ENCODE data around the gene METAP2. TPM values are rescaled to one million over a fixed set of nuclear protein-coding genes. Genes with fewer than 3 reads are reported as not detected.
"Not testable (repeated sequence)": the region's sequence is repeated elsewhere in the genome, so short reads cannot be mapped to it uniquely, and the experiment has no call there.

Gene METAP2
- total RNA-seq, 1 donor from 2014 or later: 81.8 TPM

DNA sequence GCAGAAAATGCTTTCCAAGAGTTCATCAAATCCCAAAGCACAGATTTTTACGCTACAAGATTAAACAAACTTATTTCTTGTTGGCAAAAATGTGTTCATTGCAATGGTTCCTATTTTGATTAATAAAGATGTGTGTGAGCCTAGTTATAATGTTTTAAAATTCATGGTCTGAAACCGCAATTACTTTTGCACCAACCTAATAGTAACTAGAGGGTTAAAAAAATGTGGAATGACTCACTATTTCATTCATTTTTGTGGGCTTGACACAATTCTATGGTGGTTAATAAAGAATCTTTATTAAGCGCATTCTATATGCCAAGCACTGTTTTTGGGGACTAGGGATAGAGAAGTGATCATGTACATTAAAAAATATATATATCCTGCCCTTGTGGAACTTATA, 38.6 kb upstream of the METAP2 start:
- TF ChIP-seq, protein P1, sequence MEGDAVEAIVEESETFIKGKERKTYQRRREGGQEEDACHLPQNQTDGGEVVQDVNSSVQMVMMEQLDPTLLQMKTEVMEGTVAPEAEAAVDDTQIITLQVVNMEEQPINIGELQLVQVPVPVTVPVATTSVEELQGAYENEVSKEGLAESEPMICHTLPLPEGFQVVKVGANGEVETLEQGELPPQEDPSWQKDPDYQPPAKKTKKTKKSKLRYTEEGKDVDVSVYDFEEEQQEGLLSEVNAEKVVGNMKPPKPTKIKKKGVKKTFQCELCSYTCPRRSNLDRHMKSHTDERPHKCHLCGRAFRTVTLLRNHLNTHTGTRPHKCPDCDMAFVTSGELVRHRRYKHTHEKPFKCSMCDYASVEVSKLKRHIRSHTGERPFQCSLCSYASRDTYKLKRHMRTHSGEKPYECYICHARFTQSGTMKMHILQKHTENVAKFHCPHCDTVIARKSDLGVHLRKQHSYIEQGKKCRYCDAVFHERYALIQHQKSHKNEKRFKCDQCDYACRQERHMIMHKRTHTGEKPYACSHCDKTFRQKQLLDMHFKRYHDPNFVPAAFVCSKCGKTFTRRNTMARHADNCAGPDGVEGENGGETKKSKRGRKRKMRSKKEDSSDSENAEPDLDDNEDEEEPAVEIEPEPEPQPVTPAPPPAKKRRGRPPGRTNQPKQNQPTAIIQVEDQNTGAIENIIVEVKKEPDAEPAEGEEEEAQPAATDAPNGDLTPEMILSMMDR (IDR thresholded peaks at IDR 0.05; ENCODE audit: partially characterized antibody, unreplicated experiment): no peak
- Mint-ChIP-seq H3K36me3 (ENCODE audit: unreplicated experiment) (no peaks in the 10 kb centered on the region), H3K4me3 (ENCODE audit: unreplicated experiment) (no peak overlapping the region), H3K4me1 (ENCODE audit: low read depth, unreplicated experiment) (no peaks in the 10 kb centered on the region), H3K27ac (ENCODE audit: unreplicated experiment) (no peak overlapping the region), H3K27me3 (ENCODE audit: unreplicated experiment) (peaks cover 2% of the 10 kb centered on the region), H3K9me3 (ENCODE audit: unreplicated experiment) (peaks cover 2% of the 10 kb centered on the region)
- no peak for DNase-seq

DNA sequence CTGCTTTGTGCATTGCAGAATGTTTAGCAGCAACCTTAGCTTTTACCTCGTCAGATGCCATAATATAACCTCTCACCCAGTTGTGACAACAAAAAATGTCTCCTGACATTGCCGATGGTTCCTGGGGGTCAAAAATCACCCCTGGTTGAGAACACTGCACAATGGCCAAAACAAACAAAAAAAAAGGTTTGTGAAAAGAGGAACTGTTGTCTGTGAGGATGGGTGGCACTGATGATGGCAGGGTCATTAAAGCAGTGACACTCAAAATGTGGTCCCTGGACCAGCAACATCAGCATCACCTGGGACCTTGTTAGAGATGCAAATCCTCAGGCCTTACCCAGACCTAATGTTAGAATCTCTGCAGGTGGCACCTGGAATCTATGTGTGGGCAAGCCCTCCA, 36.4 kb upstream of the METAP2 start:
- no peak for DNase-seq
- H3K4me1 Mint-ChIP-seq (ENCODE audit: low read depth, unreplicated experiment): no peaks in the 10 kb centered on the region
- H3K36me3 Mint-ChIP-seq (ENCODE audit: unreplicated experiment): no peaks in the 10 kb centered on the region
- H3K27me3 Mint-ChIP-seq (ENCODE audit: unreplicated experiment): peaks cover 2% of the 10 kb centered on the region
- TF ChIP-seq, protein P1 (IDR thresholded peaks at IDR 0.05; ENCODE audit: partially characterized antibody, unreplicated experiment): no peak
- no peak overlapping the region for H3K4me3 Mint-ChIP-seq (ENCODE audit: unreplicated experiment)
- H3K27ac Mint-ChIP-seq (ENCODE audit: unreplicated experiment): no peak overlapping the region
- peaks cover 2% of the 10 kb centered on the region for H3K9me3 Mint-ChIP-seq (ENCODE audit: unreplicated experiment)

DNA sequence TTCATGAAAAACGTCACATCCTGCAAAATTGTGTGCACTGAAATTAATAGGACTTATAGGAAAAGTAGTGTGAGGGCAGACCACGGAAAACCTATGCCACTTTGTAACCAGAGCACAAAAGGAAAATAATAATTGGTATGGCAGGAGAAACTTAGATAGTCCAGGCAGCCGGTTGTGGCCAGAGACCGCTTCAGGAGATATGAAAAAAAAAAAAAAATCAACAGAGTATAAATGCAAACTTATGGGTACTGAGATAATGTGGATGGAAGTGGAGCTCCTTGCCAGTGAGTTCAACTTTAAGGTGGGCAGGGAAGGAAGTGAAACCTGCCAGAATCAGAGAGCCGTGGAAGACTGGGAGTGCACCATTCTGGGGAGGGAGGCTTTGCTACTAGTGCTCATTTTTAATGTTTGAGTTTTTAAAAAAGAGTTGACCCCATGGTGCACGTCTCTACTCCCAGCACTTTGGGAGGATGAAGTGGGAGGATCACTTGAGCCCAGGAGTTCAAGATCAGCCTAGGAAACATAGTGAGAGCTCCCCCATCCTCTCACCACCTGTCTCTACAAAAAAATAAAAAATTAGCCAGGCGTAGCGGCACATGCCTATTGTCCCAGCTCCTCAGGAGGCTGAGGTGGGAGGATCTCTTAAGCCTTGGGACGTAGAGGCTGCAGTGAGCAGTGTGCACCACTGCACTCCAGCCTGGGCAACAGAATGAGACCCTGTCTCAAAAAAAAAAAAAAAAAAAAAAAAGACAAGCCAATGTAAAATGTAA, 34.3 kb upstream of the METAP2 start:
- no peak overlapping the region for H3K27ac Mint-ChIP-seq (ENCODE audit: unreplicated experiment)
- H3K4me1 Mint-ChIP-seq (ENCODE audit: low read depth, unreplicated experiment): no peaks in the 10 kb centered on the region
- DNase-seq: no peak
- no peak overlapping the region for H3K4me3 Mint-ChIP-seq (ENCODE audit: unreplicated experiment)
- H3K36me3 Mint-ChIP-seq (ENCODE audit: unreplicated experiment): no peaks in the 10 kb centered on the region
- H3K9me3 Mint-ChIP-seq (ENCODE audit: unreplicated experiment): no peaks in the 10 kb centered on the region
- TF ChIP-seq, protein P1 (IDR thresholded peaks at IDR 0.05; ENCODE audit: partially characterized antibody, unreplicated experiment): no peak
- H3K27me3 Mint-ChIP-seq (ENCODE audit: unreplicated experiment): no peaks in the 10 kb centered on the region

DNA sequence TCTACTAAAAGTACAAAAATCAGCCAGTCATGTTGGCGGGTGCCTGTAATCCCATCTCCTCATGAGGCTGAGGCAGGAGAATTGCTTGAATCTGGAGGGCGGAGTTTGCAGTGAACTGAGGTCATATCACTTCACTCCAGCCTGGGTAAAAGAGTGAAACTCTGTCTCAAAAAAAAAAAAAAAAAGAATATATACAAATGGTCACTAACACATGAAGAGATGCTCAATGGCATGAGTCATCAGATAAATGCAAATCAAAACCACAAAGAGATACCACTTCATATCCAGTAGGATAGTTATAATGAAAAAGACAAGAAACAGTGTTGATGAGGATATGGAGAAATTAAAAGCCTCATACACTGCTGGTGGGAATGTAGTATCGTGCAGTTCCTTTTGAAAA, 33.6 kb upstream of the METAP2 start:
- TF ChIP-seq, protein P1 (IDR thresholded peaks at IDR 0.05; ENCODE audit: partially characterized antibody, unreplicated experiment): no peak
- Mint-ChIP-seq H3K27me3 (ENCODE audit: unreplicated experiment) (no peaks in the 10 kb centered on the region), H3K4me1 (ENCODE audit: low read depth, unreplicated experiment) (no peaks in the 10 kb centered on the region), H3K36me3 (ENCODE audit: unreplicated experiment) (no peaks in the 10 kb centered on the region), H3K27ac (ENCODE audit: unreplicated experiment) (no peak overlapping the region), H3K4me3 (ENCODE audit: unreplicated experiment) (no peak overlapping the region), H3K9me3 (ENCODE audit: unreplicated experiment) (no peaks in the 10 kb centered on the region)
- no peak for DNase-seq

DNA sequence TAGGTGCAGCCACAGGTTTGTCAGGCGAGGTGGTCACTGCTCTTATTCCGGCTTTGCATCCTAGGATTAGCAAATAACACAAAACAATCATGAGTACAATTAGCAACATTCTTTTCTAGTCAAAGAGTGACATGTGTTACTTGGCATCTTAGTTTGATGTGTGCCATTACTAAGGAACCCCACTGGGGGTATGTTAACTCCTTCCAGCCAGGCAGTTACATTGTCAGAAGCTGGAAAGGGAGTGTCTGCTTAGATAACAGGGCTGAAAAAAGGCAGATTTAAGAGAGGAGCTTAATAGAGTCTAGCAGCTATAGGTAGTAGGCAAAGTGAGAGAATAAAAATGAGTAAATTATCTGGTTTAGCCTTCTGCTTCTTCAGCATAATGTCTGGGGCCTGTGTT, 30.5 kb upstream of the METAP2 start:
- Mint-ChIP-seq H3K9me3 (ENCODE audit: unreplicated experiment) (no peaks in the 10 kb centered on the region), H3K27ac (ENCODE audit: unreplicated experiment) (no peak overlapping the region), H3K27me3 (ENCODE audit: unreplicated experiment) (no peaks in the 10 kb centered on the region), H3K4me3 (ENCODE audit: unreplicated experiment) (no peak overlapping the region), H3K4me1 (ENCODE audit: low read depth, unreplicated experiment) (no peaks in the 10 kb centered on the region), H3K36me3 (ENCODE audit: unreplicated experiment) (no peaks in the 10 kb centered on the region)
- TF ChIP-seq, protein P1 (IDR thresholded peaks at IDR 0.05; ENCODE audit: partially characterized antibody, unreplicated experiment): no peak
- no peak for DNase-seq

DNA sequence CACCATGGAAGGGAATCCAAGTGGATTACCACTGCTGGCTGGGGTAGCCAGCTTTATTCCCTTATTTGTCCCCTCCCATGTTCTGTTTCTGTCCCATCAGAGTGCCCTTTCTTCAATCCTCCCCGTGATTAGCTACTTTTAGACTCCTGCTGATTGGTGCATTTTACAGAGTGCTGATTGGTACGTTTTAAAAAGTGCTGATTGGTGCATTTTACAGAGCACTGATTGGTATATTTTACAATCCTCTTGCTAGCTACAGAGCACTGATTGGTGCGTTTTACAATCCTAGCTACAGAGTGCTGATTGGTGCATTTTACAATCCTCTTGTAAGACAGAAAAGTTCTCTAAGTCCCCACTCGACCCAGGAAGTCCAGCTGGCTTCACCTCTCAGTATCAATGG, 28.9 kb upstream of the METAP2 start:
- H3K4me1 Mint-ChIP-seq (ENCODE audit: low read depth, unreplicated experiment); H3K27me3 Mint-ChIP-seq (ENCODE audit: unreplicated experiment); H3K4me3 Mint-ChIP-seq (ENCODE audit: unreplicated experiment); DNase-seq; H3K36me3 Mint-ChIP-seq (ENCODE audit: unreplicated experiment); H3K27ac Mint-ChIP-seq (ENCODE audit: unreplicated experiment); H3K9me3 Mint-ChIP-seq (ENCODE audit: unreplicated experiment): not testable (repeated sequence)
